Testis (tissue), 2 donors: ENCODE results near the gene CCSER1.

Experiments
- POLR2A ChIP-seq: fragments of 450-650 bp; IDR thresholded peaks from one replicate; pipeline ENCODE4 v1.6.1; 2017; ENCODE audit warnings: antibody characterized with exemption, mild to moderate bottlenecking, moderate library complexity
- TF ChIP-seq, protein P1 (sequence below), 3 experiments: fragments of 450-650 bp in 2 of 3; fragments of 200-600 bp in 1 of 3; sonication (generic) in 1 of 3; IDR thresholded peaks; one replicate each; pipeline ENCODE4 v1.5.1; 2016 to 2019; ENCODE audit warnings: antibody characterized with exemption in 3 of 3, mild to moderate bottlenecking in 2 of 3, moderate library complexity in 1 of 3

DNA sequence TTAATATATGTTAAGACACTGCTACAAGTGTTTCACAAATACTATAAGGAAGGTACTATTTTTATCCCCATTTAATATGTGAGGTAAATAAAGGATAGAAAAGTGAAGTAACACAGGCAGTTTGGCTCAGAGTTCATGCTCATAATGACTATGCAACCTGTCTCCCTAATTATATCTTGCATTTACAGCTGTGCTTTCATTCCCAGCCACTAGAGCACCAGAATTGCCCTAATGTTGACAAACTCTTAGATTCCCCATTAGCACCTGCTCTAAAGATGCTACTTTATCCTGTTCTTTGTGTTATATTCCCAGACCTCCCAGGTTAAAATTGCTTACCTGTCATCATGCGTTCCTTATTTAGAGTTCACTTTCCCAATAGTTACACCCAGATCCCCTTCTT, 833.6 kb downstream of the CCSER1 start:
- TF ChIP-seq, protein P1, sequence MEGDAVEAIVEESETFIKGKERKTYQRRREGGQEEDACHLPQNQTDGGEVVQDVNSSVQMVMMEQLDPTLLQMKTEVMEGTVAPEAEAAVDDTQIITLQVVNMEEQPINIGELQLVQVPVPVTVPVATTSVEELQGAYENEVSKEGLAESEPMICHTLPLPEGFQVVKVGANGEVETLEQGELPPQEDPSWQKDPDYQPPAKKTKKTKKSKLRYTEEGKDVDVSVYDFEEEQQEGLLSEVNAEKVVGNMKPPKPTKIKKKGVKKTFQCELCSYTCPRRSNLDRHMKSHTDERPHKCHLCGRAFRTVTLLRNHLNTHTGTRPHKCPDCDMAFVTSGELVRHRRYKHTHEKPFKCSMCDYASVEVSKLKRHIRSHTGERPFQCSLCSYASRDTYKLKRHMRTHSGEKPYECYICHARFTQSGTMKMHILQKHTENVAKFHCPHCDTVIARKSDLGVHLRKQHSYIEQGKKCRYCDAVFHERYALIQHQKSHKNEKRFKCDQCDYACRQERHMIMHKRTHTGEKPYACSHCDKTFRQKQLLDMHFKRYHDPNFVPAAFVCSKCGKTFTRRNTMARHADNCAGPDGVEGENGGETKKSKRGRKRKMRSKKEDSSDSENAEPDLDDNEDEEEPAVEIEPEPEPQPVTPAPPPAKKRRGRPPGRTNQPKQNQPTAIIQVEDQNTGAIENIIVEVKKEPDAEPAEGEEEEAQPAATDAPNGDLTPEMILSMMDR (IDR thresholded peaks at IDR 0.05): no peak
- TF ChIP-seq POLR2A: no peak
